K562 treated with DMSO at 1 percent for 12 hours (cell line): ENCODE data around the gene FRS3. TPM values are rescaled to one million over a fixed set of nuclear protein-coding genes. Genes with fewer than 3 reads are reported as not detected.

ENCODE experiments used
- total RNA-seq: library from RNA; unstranded; fragments of 300-600 nt; gene quantifications from 2 replicates; pipeline ENCODE4 v1.2.3, GENCODE V29; 2022; ENCODE audit not compliant: insufficient read depth

The FRS3 gene, protein sequence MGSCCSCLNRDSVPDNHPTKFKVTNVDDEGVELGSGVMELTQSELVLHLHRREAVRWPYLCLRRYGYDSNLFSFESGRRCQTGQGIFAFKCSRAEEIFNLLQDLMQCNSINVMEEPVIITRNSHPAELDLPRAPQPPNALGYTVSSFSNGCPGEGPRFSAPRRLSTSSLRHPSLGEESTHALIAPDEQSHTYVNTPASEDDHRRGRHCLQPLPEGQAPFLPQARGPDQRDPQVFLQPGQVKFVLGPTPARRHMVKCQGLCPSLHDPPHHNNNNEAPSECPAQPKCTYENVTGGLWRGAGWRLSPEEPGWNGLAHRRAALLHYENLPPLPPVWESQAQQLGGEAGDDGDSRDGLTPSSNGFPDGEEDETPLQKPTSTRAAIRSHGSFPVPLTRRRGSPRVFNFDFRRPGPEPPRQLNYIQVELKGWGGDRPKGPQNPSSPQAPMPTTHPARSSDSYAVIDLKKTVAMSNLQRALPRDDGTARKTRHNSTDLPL
- 3.4 and 7.2 TPM in 2 replicates for total RNA-seq

DNA sequence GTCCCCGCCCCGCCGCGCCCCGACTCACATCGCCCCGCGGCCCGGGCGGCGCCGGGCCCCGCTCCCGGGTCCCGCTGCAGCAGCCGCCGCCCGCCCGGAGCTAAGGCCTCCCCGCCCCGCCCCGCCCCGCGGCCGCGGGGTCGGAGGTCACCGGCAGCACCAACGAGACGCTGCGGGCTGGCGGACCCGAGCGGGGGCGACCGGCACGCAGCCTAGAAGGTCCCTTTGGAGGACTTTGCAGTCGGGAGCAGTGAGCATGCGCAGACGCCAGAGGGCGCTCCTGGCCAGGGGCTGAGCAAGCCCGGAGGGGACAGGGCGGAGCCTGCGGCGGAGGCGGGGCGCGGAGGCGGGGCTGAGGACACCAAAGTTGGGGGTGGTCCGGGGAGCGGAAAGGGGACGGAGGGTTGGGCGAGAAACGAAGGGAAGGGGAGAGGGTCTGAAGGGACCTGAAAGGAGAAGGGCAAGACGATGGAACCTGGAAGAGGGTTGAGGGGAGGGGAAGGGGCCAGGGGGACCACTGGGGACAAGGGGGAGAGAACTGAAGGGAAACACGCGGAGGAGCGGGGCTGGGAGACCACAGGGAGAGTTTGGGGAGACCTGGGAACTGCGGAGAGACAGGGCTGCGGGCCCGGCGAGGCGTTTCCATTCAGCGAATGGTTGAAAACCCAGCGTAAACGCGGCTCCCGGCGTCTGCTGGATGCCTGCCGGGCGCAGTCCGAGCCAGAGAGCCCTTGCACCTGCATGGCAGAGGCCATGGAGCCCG lies at the start of gene FRS3:
TSS of gene FRS3 (minus strand) at position 113 of the 763 bp plus-strand sequence. CDS start 2,913 bp downstream, outside the sequence.

DNA sequence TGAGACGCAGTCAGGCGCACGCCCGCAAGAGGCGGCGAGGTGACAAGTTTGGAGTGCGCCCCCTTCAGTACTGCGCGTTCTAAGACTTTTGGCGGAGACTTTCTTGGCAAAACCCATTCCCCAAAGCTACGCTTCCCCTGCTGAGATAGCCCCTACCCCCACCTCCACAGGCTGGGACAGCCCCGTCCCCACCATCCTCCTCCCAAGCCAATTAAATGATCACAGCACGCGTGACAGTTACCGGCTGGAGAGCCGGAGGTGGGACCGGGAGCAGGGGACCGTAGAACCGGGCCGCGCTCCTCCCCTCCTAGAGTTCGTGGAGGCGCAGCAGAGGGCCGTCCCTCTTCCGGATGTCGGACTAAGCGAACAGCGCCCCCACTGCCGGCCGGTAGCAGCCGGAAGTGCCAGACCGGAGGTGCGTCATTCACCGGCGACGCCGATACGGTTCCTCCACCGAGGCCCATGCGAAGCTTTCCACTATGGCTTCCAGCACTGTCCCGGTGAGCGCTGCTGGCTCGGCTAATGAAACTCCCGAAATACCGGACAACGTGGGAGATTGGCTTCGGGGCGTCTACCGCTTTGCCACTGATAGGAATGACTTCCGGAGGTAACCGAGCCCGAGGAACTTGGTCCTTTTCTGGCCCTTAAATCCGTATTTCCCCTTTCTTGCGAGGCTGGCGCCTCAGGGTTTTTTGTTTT lies 7.7 kb upstream of the FRS3 start, which contains the start of gene TOMM6:
TSS of gene TOMM6 (plus strand) at position 476 of the 699 bp plus-strand sequence. CDS start at position 480, 4 bp downstream.

DNA sequence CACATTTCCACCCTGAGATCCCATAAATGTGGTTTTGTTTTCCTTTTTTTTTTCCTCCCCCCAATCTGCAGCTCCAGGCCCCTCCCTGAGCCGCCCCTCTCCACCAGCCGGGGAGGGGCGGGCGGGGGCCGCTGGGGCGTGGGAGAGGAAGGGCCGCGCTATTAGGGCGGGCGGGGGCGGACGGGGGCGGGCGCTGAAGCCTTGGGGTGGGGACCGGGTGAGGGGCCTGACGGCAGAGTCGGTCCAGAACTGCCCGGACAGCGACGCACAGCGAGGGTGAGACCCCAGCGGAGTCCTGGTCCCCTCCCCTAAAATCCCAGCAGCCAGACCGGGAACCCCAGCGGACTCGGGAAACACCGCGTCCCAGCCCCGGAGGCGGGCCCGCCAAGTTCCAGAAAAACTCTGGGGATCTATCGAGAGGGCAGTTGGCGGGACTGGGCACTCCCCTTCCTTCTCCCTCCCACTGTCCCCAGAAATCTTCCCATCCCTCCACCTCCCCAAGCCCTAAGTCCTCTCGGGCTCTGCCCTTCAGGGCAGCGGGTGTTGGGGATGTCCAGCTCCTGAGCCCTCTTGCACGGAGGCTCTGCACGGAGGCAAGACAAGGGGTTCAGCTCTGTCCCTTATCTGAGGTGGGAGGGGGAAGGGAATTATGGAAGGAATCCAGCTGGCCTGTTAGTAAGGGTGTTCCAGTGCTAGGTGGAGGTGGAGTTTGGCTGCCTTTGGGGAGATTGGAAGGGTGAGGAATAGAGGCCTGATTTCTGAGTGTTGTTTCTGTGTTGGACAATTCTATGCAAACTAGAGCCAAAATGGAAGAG lies 1.1 kb upstream of the FRS3 start, which contains the start of gene PRICKLE4:
TSS of gene PRICKLE4 (plus strand) at position 232 of the 815 bp plus-strand sequence. CDS start 2,692 bp downstream, outside the sequence.

DNA sequence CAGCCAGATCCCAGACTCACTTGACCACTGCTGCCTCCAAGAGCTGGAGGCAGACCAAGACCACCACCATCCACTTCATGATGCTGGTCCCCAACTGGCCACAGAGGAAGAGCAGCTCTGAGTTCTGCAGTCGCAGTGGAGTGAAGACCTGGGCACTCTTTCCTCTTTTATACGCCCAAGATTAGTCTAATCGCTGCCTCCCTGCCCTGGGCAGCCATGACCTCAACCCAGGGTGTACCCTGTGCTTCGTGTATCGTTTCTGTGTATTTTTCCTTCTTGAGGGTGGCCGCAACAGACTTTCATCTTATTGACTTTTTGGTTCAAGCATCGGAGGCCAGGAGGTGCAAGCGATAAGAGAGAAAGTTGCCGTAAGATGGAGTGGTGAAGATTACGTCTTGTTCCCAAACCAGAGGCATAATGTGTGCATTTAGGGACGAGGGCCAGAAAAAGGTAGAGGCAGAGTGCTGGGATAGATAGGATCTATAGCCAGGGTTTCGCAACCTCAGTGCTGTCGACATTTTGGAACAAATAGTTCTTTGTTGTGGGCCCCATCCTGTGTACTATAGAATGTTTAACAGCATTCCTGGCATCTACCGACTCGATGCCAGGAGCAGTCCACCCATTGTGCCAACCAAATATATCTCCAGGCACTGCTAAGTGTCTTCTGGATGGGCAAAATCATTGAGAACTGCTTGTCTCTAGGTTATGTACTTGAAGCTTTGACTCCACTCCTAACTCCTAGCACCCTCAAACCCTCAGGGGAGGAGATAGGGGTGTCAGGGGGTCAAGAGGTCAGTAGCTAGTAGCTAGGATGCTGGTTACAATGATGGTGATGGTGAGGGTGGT lies 32.2 kb downstream of the FRS3 start, which contains the start of gene PGC:
TSS of gene PGC (minus strand) at position 142 of the 846 bp plus-strand sequence. CDS start at position 79, 63 bp downstream.

DNA sequence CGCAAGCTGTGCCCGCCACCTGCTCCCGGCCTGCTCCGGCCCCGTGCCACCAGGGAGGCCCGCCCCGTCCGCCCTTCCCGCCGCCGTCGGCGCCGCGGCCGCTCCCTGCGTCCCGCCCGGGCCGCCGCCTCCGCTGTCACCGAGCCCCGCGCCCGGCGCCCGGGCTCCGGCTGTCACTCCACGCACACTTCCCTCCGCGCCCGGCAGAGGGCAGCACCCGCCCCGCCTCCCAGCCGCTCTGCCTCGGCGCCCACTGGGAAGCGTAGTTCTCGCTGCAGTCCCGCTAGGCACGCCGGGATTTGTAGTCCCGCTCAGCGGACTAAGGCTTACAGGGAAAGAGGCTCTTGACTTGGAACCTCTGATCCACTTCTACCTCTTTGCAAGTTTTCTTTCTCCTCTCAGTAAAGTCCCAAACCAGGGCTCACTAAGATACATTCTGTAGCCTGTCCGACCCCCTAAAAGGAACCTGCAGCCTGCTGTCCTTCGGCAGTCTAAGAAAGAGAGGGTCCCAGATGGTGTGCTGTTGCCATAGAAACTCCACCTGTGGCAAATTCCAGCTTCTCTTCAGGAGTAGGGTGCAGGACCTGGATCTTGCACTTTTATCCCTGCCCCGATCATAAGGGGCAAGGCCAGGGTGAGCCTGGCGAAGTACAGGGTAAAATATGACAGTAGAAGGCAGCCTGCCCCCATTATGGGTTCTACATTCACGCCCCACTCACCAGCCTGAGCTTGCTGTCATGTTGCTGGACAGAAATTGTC lies 44.1 kb downstream of the FRS3 start, which contains the start of gene TFEB:
TSS of gene TFEB (minus strand) at position 182 of the 759 bp plus-strand sequence. CDS start 44,395 bp downstream, outside the sequence.

Other genes with a start within 250 kb of the FRS3 start
- 17.7 and 47.1 TPM in 2 replicates for gene FOXP4, start 233.5 kb downstream of the FRS3 start, total RNA-seq
- not detected in 2 replicates for gene MDFI, start 141.4 kb downstream of the FRS3 start, total RNA-seq
- gene TFEB, start 44.3 kb downstream of the FRS3 start, total RNA-seq = 4.2 and 7.7 TPM in 2 replicates
- gene PGC, start 32.5 kb downstream of the FRS3 start, total RNA-seq = not detected in 2 replicates
- gene PRICKLE4, start 882 bp upstream of the FRS3 start, total RNA-seq = 1.8 and 3.0 TPM in 2 replicates
- 387 and 456 TPM in 2 replicates for gene TOMM6, start 7.8 kb upstream of the FRS3 start, total RNA-seq
- 1.5 and 10.9 TPM in 2 replicates for gene USP49, start 115.5 kb upstream of the FRS3 start, total RNA-seq
- 10.2 and 28.2 TPM in 2 replicates for gene MED20, start 141.2 kb upstream of the FRS3 start, total RNA-seq
- 24.3 and 28.4 TPM in 2 replicates for gene BYSL, start 141.6 kb upstream of the FRS3 start, total RNA-seq
- 237 and 263 TPM in 2 replicates for gene CCND3, start 161.9 kb upstream of the FRS3 start, total RNA-seq